HPDE6-E6E7 (cell line): ENCODE results near the gene ILKAP.

Experiments used
- DNase-seq: peaks from one replicate; pipeline ENCODE4 v3.0.0; 2011; ENCODE audit warnings: missing footprints; ENCODE audit errors: extremely low spot score

Gene ILKAP

GRCh38 chr2:238236571-238236970, 33.1 kb upstream of the ILKAP start:
- DNase-seq, result no peak

GRCh38 chr2:238235856-238236255, 32.4 kb upstream of the ILKAP start:
- no peak for DNase-seq

- no peak for DNase-seq
These were observed 31.8 kb upstream of the ILKAP start for GRCh38 chr2:238235331-238235732.

GRCh38 chr2:238233625-238234024, 30.1 kb upstream of the ILKAP start:
- DNase-seq, result no peak

GRCh38 chr2:238231809-238232208, 28.3 kb upstream of the ILKAP start:
- DNase-seq, result no peak

- DNase-seq, result no peak
These were observed 27.8 kb upstream of the ILKAP start for GRCh38 chr2:238231251-238231793.

GRCh38 chr2:238230699-238231098, 27.2 kb upstream of the ILKAP start:
- no peak for DNase-seq

- DNase-seq, result no peak
These were observed 25.2 kb upstream of the ILKAP start for GRCh38 chr2:238228700-238229099.

- DNase-seq, result no peak
These were observed 24.1 kb upstream of the ILKAP start for GRCh38 chr2:238227587-238228032.

GRCh38 chr2:238226698-238227586, 23.4 kb upstream of the ILKAP start:
- no peak for DNase-seq

- DNase-seq, result no peak
These were observed 22.6 kb upstream of the ILKAP start for GRCh38 chr2:238225911-238226697.

GRCh38 chr2:238225121-238225520, 21.6 kb upstream of the ILKAP start:
- DNase-seq, result no peak

GRCh38 chr2:238224356-238225035, 21.0 kb upstream of the ILKAP start:
- no peak for DNase-seq

- DNase-seq, result no peak
These were observed 17.5 kb upstream of the ILKAP start for GRCh38 chr2:238220892-238221521.

- DNase-seq, result no peak
These were observed 16.9 kb upstream of the ILKAP start for GRCh38 chr2:238220274-238220891.

GRCh38 chr2:238216651-238217184, 13.2 kb upstream of the ILKAP start:
- DNase-seq, result no peak

- DNase-seq, result no peak
These were observed 3.5 kb upstream of the ILKAP start for GRCh38 chr2:238207006-238207405.

- no peak for DNase-seq
These were observed 633 bp upstream of the ILKAP start for GRCh38 chr2:238203973-238204683.

GRCh38 chr2:238202326-238203093, 985 bp downstream of the ILKAP start:
- peak; percentile 19 for DNase-seq
